GM06990 (cell line): ENCODE results near the gene AGXT2.
"Not testable (repeated sequence)": the region's sequence is repeated elsewhere in the genome, so short reads cannot be mapped to it uniquely, and the experiment has no call there.

Source experiments
- DNase-seq: peaks from one replicate; pipeline ENCODE4 v3.0.0-alpha.2; 2011; ENCODE audit not compliant: insufficient read length; ENCODE audit errors: extremely low read depth
- H3K27me3 ChIP-seq: replicated peaks from 2 replicates; pipeline ENCODE4 v1.6.0; 2011; ENCODE audit warnings: low read length; ENCODE audit not compliant: control insufficient read depth, insufficient read depth
- H3K36me3 ChIP-seq: 2 replicates; pipeline ENCODE4 v1.5.1; 2011; ENCODE audit warnings: low read length; ENCODE audit not compliant: control insufficient read depth, insufficient read depth
- H3K4me3 ChIP-seq: replicated peaks from 2 replicates; pipeline ENCODE4 v1.5.1; 2011; ENCODE audit warnings: low read depth, mild to moderate bottlenecking, control low read depth, low read length
- CTCF ChIP-seq: IDR thresholded peaks from 2 replicates; pipeline ENCODE4 v1.5.1; 2011; ENCODE audit warnings: low read length, control low read depth, mild to moderate bottlenecking, inconsistent platforms; ENCODE audit not compliant: insufficient read depth, poor library complexity, severe bottlenecking

The AGXT2 gene

GRCh38 chr5:35042781-35043180 lies 5.0 kb downstream of the AGXT2 start:
- H3K4me3 ChIP-seq, result no peak overlapping the region
- no peaks in the 10 kb centered on the region for H3K36me3 ChIP-seq
- TF ChIP-seq CTCF, result no peak
- no peak for DNase-seq
- no peaks in the 10 kb centered on the region; the same call in none of the 2 replicates for H3K27me3 ChIP-seq

GRCh38 chr5:35041261-35041660 lies 6.5 kb downstream of the AGXT2 start:
- TF ChIP-seq CTCF, result no peak
- no peak overlapping the region for H3K4me3 ChIP-seq
- no peaks in the 10 kb centered on the region for H3K36me3 ChIP-seq
- no peak for DNase-seq
- no peaks in the 10 kb centered on the region; the same call in none of the 2 replicates for H3K27me3 ChIP-seq

GRCh38 chr5:35038891-35039290 lies 8.9 kb downstream of the AGXT2 start:
- Histone ChIP-seq H3K36me3 (no peaks in the 10 kb centered on the region), H3K27me3 (no peaks in the 10 kb centered on the region; the same call in none of the 2 replicates), H3K4me3 (no peak overlapping the region)
- DNase-seq, result no peak
- TF ChIP-seq CTCF, result no peak

GRCh38 chr5:35036536-35036935 lies 11.2 kb downstream of the AGXT2 start:
- H3K27me3 ChIP-seq, result no peaks in the 10 kb centered on the region; the same call in none of the 2 replicates
- TF ChIP-seq CTCF, result no peak
- H3K36me3 ChIP-seq, result no peaks in the 10 kb centered on the region
- no peak overlapping the region for H3K4me3 ChIP-seq
- no peak for DNase-seq

GRCh38 chr5:35035929-35036328 lies 11.8 kb downstream of the AGXT2 start:
- H3K36me3 ChIP-seq, DNase-seq, H3K27me3 ChIP-seq, H3K4me3 ChIP-seq: not testable (repeated sequence)

GRCh38 chr5:35035271-35035670 lies 12.5 kb downstream of the AGXT2 start:
- no peak for TF ChIP-seq CTCF
- Histone ChIP-seq H3K4me3 (no peak overlapping the region), H3K27me3 (peaks cover 3% of the 10 kb centered on the region), H3K36me3 (no peaks in the 10 kb centered on the region)
- no peak for DNase-seq
